HCEC 1CT (cell line): Measurements from ENCODE around the gene INPP5D.
"Not testable (repeated sequence)": the region's sequence is repeated elsewhere in the genome, so short reads cannot be mapped to it uniquely, and the experiment has no call there.

Experiments
- DNase-seq: peaks from one replicate; pipeline ENCODE4 v3.0.0-alpha.2; 2017

The INPP5D gene

GRCh38 chr2:233059797-233060500, at the start of gene INPP5D:
Gene INPP5D (plus strand): TSS chr2:233060342. CDS start chr2:233060479, 137 bp downstream.
- no peak for DNase-seq

- no peak for DNase-seq
These were observed 49.4 kb upstream of the INPP5D start for GRCh38 chr2:233010569-233011267.

GRCh38 chr2:233011268-233011650, 48.9 kb upstream of the INPP5D start:
- DNase-seq = no peak

GRCh38 chr2:233011702-233012131, 48.4 kb upstream of the INPP5D start:
- no peak for DNase-seq

- no peak for DNase-seq
These were observed 47.7 kb upstream of the INPP5D start for GRCh38 chr2:233012301-233012971.

- DNase-seq = no peak
These were observed 47.1 kb upstream of the INPP5D start, which contains the start of gene NGEF for GRCh38 chr2:233013027-233013461. Gene NGEF (minus strand): TSS chr2:233013256. CDS start chr2:232974890, 38,366 bp downstream.

GRCh38 chr2:233013650-233014049, 46.5 kb upstream of the INPP5D start:
- no peak for DNase-seq

GRCh38 chr2:233015019-233015645, 45.0 kb upstream of the INPP5D start:
- DNase-seq = no peak

GRCh38 chr2:233017947-233018346, 42.2 kb upstream of the INPP5D start:
- DNase-seq = no peak

- DNase-seq = not testable (repeated sequence)
These were observed 40.5 kb upstream of the INPP5D start for GRCh38 chr2:233019610-233020009.

- no peak for DNase-seq
These were observed 39.7 kb upstream of the INPP5D start for GRCh38 chr2:233020454-233020853.

- DNase-seq = peak; percentile 17
These were observed 38.4 kb upstream of the INPP5D start for GRCh38 chr2:233021771-233022170.

- no peak for DNase-seq
These were observed 37.6 kb upstream of the INPP5D start for GRCh38 chr2:233022561-233022960.

GRCh38 chr2:233023007-233023760, 37.0 kb upstream of the INPP5D start:
- DNase-seq = no peak

GRCh38 chr2:233023761-233024410, 36.3 kb upstream of the INPP5D start:
- DNase-seq = no peak

- DNase-seq = no peak
These were observed 34.4 kb upstream of the INPP5D start for GRCh38 chr2:233025706-233026105.

- DNase-seq = peak; percentile 54
These were observed 33.8 kb upstream of the INPP5D start for GRCh38 chr2:233026198-233026813.

GRCh38 chr2:233029321-233029720, 30.8 kb upstream of the INPP5D start:
- DNase-seq = peak; percentile 46

GRCh38 chr2:233031556-233032500, 28.3 kb upstream of the INPP5D start:
- no peak for DNase-seq
